Activated CD4-positive, alpha-beta T cell treated with anti-CD3 and anti-CD28 coated beads, Interleukin-2, amount 50 U/mL, for 1 hour (primary cell): ENCODE data around the gene GTF2H1.

ENCODE experiments used
- DNase-seq: peaks from one replicate; pipeline ENCODE4 v3.0.0-alpha.2; 2020

GTF2H1 gene

GRCh38 chr11:18321969-18322711 lies at the start of gene GTF2H1, which contains the start of gene HPS5:
GTF2H1 (plus strand) TSS chr11:18322567; CDS start chr11:18333075, 10,508 bp downstream.
HPS5 (minus strand) TSS chr11:18322140; CDS start chr11:18317858, 4,282 bp downstream.
- peak; percentile 94 for DNase-seq

GRCh38 chr11:18277565-18278271 lies 44.6 kb upstream of the GTF2H1 start:
- no peak for DNase-seq

GRCh38 chr11:18280438-18281045 lies 41.8 kb upstream of the GTF2H1 start:
- no peak for DNase-seq

- no peak for DNase-seq
Observed at GRCh38 chr11:18282626-18283025, 39.7 kb upstream of the GTF2H1 start.

GRCh38 chr11:18285841-18286240 lies 36.5 kb upstream of the GTF2H1 start:
- DNase-seq: no peak

- no peak for DNase-seq
Observed at GRCh38 chr11:18288911-18289310, 33.5 kb upstream of the GTF2H1 start.

GRCh38 chr11:18294862-18295261 lies 27.5 kb upstream of the GTF2H1 start:
- DNase-seq: no peak

GRCh38 chr11:18295316-18295715 lies 27.1 kb upstream of the GTF2H1 start:
- no peak for DNase-seq

GRCh38 chr11:18299721-18300120 lies 22.6 kb upstream of the GTF2H1 start:
- no peak for DNase-seq

GRCh38 chr11:18304745-18305144 lies 17.6 kb upstream of the GTF2H1 start:
- DNase-seq: no peak

GRCh38 chr11:18307461-18308139 lies 14.8 kb upstream of the GTF2H1 start:
- DNase-seq: no peak

- DNase-seq: no peak
Observed at GRCh38 chr11:18308242-18308641, 14.1 kb upstream of the GTF2H1 start.

GRCh38 chr11:18309691-18310090 lies 12.7 kb upstream of the GTF2H1 start:
- DNase-seq: no peak

- no peak for DNase-seq
Observed at GRCh38 chr11:18310800-18311340, 11.5 kb upstream of the GTF2H1 start.

- no peak for DNase-seq
Observed at GRCh38 chr11:18312012-18312411, 10.4 kb upstream of the GTF2H1 start.

GRCh38 chr11:18312663-18313420 lies 9.5 kb upstream of the GTF2H1 start:
- no peak for DNase-seq

- no peak for DNase-seq
Observed at GRCh38 chr11:18313965-18314763, 8.2 kb upstream of the GTF2H1 start.

GRCh38 chr11:18314784-18315523 lies 7.4 kb upstream of the GTF2H1 start:
- no peak for DNase-seq

GRCh38 chr11:18315893-18316292 lies 6.5 kb upstream of the GTF2H1 start:
- no peak for DNase-seq

GRCh38 chr11:18317551-18317950 lies 4.8 kb upstream of the GTF2H1 start:
- no peak for DNase-seq

- DNase-seq: no peak
Observed at GRCh38 chr11:18319914-18320313, 2.5 kb upstream of the GTF2H1 start.
